ENCODE measurements around the gene CDH13. TPM values are rescaled to one million over a fixed set of nuclear protein-coding genes. Genes with fewer than 3 reads are reported as not detected.

The CDH13 gene
- total RNA-seq, 1 donor from 2014 or later: 14.3 TPM

- Histone ChIP-seq H3K27me3 (ENCODE audit: low read depth) (no peaks in the 10 kb centered on the region), H3K4me1 (no peaks in the 10 kb centered on the region), H3K9me3 (no peaks in the 10 kb centered on the region), H3K36me3 (no peaks in the 10 kb centered on the region), H3K4me3 (no peak overlapping the region), H3K27ac (no peak overlapping the region)
- no peak for TF ChIP-seq CTCF (IDR thresholded peaks at IDR 0.05)
- DNase-seq: no peak
- no peak for ATAC-seq
- intact Hi-C loops (cut with DNase I): no loop called here
Measured at GRCh38 chr16:83021746-83022145, 395.0 kb downstream of the CDH13 start.

GRCh38 chr16:83023011-83023410 lies 396.2 kb downstream of the CDH13 start:
- no peaks in the 10 kb centered on the region for H3K36me3 ChIP-seq
- no peak overlapping the region for H3K4me3 ChIP-seq
- intact Hi-C loops (cut with DNase I): no loop called here
- TF ChIP-seq CTCF (IDR thresholded peaks at IDR 0.05): no peak
- DNase-seq (no peak), ATAC-seq (no peak)
- no peaks in the 10 kb centered on the region for H3K27me3 ChIP-seq (ENCODE audit: low read depth)
- no peak overlapping the region for H3K27ac ChIP-seq
- no peaks in the 10 kb centered on the region for H3K4me1 ChIP-seq
- no peaks in the 10 kb centered on the region for H3K9me3 ChIP-seq

GRCh38 chr16:83023640-83024039 lies 396.9 kb downstream of the CDH13 start:
- Histone ChIP-seq H3K4me1 (no peaks in the 10 kb centered on the region), H3K27ac (no peak overlapping the region), H3K9me3 (no peaks in the 10 kb centered on the region), H3K4me3 (no peak overlapping the region), H3K27me3 (ENCODE audit: low read depth) (no peaks in the 10 kb centered on the region), H3K36me3 (no peaks in the 10 kb centered on the region)
- ATAC-seq (no peak), DNase-seq (no peak)
- intact Hi-C loops (cut with DNase I): no loop called here
- TF ChIP-seq CTCF (IDR thresholded peaks at IDR 0.05): no peak

- H3K27ac ChIP-seq: no peak overlapping the region
- no peak for TF ChIP-seq CTCF (IDR thresholded peaks at IDR 0.05)
- H3K4me1 ChIP-seq: no peaks in the 10 kb centered on the region
- no peak for ATAC-seq
- intact Hi-C loops (cut with DNase I): no loop called here
- H3K27me3 ChIP-seq (ENCODE audit: low read depth): no peaks in the 10 kb centered on the region
- H3K4me3 ChIP-seq: no peak overlapping the region
- no peaks in the 10 kb centered on the region for H3K9me3 ChIP-seq
- H3K36me3 ChIP-seq: no peaks in the 10 kb centered on the region
- no peak for DNase-seq
Measured at GRCh38 chr16:83027973-83028372, 401.2 kb downstream of the CDH13 start.

GRCh38 chr16:83029467-83029866 lies 402.7 kb downstream of the CDH13 start:
- no peak for TF ChIP-seq CTCF (IDR thresholded peaks at IDR 0.05)
- no peaks in the 10 kb centered on the region for H3K36me3 ChIP-seq
- intact Hi-C loops (cut with DNase I): no loop called here
- no peaks in the 10 kb centered on the region for H3K9me3 ChIP-seq
- no peak for DNase-seq
- no peaks in the 10 kb centered on the region for H3K4me1 ChIP-seq
- no peak overlapping the region for H3K27ac ChIP-seq
- H3K4me3 ChIP-seq: no peak overlapping the region
- no peak for ATAC-seq
- H3K27me3 ChIP-seq (ENCODE audit: low read depth): no peaks in the 10 kb centered on the region

- ATAC-seq: peak in 1 of 2 donors; percentile 27
- Histone ChIP-seq H3K4me1 (no peaks in the 10 kb centered on the region), H3K9me3 (no peaks in the 10 kb centered on the region)
Measured at GRCh38 chr16:83031524-83031923, 404.8 kb downstream of the CDH13 start.

More at GRCh38 chr16:83031524-83031923, 404.8 kb downstream of the CDH13 start:
- intact Hi-C loops (cut with DNase I): no loop called here
- TF ChIP-seq CTCF (IDR thresholded peaks at IDR 0.05): no peak
- Histone ChIP-seq H3K27ac (no peak overlapping the region), H3K27me3 (ENCODE audit: low read depth) (no peaks in the 10 kb centered on the region), H3K4me3 (no peak overlapping the region), H3K36me3 (no peaks in the 10 kb centered on the region)
- DNase-seq: no peak
